Prostate gland (tissue), 2 donors: ENCODE results near the gene KCNE1. TPM values are rescaled to one million over a fixed set of nuclear protein-coding genes. Genes with fewer than 3 reads are reported as not detected.

Source experiments
- DNase-seq: peaks from one replicate; pipeline ENCODE4 v3.0.0-alpha.2; 2019; ENCODE audit warnings: low spot score
- H3K27ac ChIP-seq, 2 donors: fragments of 200-600 bp; sonication (generic); 2 replicates each; pipeline ENCODE4 v1.5.1; 2017 to 2019
- H3K27me3 ChIP-seq: fragments of 200-600 bp; sonication (generic); replicated peaks from 2 replicates; pipeline ENCODE4 v1.5.1; 2019; ENCODE audit not compliant: insufficient read depth
- H3K36me3 ChIP-seq, 2 donors: fragments of 200-600 bp; sonication (generic); 1 replicate in 1 of 2; 2 replicates in 1 of 2; pipeline versions ENCODE4 v1.5.1 to v1.8.1; 2017 to 2019
- H3K4me1 ChIP-seq: fragments of 200-600 bp; sonication (generic); replicated peaks from 2 replicates; pipeline ENCODE4 v1.5.1; 2019
- H3K4me3 ChIP-seq, 2 donors: fragments of 200-600 bp; sonication (generic); 2 replicates each; pipeline ENCODE4 v1.5.1; 2017 to 2019
- H3K9me3 ChIP-seq: fragments of 200-600 bp; sonication (generic); 2 replicates; pipeline ENCODE4 v1.5.1; 2017
- POLR2A ChIP-seq: fragments of 450-650 bp; IDR thresholded peaks from one replicate; pipeline ENCODE4 v1.6.1; 2016; ENCODE audit warnings: antibody characterized with exemption, mild to moderate bottlenecking
- POLR2AphosphoS5 ChIP-seq: sonication (generic); formaldehyde crosslinking; IDR thresholded peaks from one replicate; pipeline ENCODE4 v1.6.1; 2017; ENCODE audit warnings: antibody characterized with exemption
- WGBS: methylation state at CpG from one replicate; pipeline ENCODE4 v1.1.5; 2018; 5-methylcytosine and 5-hydroxymethylcytosine counted together
- intact Hi-C: fragments of 100-400 bp; cut with DNase I; formaldehyde crosslinking; loops from one replicate; pipeline ENCODE4 v1.14.2; 2022
- total RNA-seq, 2 donors: library from RNA; depleted of rRNA; stranded (reverse); fragments of >200 nt; gene quantifications; one replicate each; pipeline ENCODE4 v1.1.0, GENCODE V29; 2016
- TF ChIP-seq, protein P1 (sequence below), 4 experiments: fragments of 200-600 bp in 2 of 4; fragments of 450-650 bp in 2 of 4; sonication (generic) in 2 of 4; IDR thresholded peaks; 1 replicate in 3 of 4; 2 replicates in 1 of 4; pipeline ENCODE4 v1.5.1; 2016 to 2019; ENCODE audit warnings: antibody characterized with exemption in 4 of 4, mild to moderate bottlenecking in 2 of 4, moderate library complexity in 2 of 4

The KCNE1 gene
- 1 to 10 TPM in 1 of 2 donors, under 1 TPM in 1; 0.32 to 6.7 TPM for total RNA-seq

DNA sequence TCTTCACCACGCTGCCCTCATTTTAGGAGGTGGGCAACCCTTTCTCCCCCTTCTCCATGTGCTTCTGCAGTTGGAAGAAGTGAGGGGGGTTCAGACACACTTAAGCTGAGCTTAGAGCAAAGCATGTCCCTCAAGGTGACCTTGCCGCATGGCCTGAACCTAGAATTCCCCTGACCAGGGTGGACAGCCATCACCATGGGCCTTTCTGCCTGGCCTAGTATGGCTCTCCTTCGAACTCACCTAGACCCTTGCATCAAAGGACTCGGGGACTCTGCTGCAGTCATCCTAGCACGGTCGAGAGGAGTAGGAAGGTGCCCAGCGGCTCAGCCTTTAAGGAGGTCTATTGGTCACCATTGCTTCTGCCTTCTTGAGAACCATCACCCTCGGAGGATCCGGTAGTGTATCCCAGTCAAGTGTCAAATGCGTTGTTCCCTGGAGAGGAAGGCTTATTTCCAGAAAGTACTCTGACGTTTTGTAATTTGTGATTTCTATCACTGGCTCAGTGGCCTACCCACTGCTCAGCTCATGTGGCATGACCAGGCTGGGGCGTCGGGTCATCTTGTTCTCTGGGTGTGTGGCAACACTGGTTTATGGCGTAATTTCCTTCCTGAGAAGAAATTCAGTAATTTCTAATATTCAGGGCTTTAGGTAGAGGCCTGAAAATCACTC is at the start of gene KCNE1:
Gene KCNE1, minus strand, starts transcription at position 424 of the 669 bp plus-strand sequence. CDS start 62,576 bp downstream, outside the sequence.
- intact Hi-C loops: no loop called here
- no peak for DNase-seq
- H3K36me3 ChIP-seq: no peaks in the 10 kb centered on the region
- H3K4me1 ChIP-seq: no peaks in the 10 kb centered on the region
- no peak within 1 kb of the TSS for H3K27ac ChIP-seq
- H3K27me3 ChIP-seq: no peaks in the 10 kb centered on the region
- WGBS: 91% methylated on average over 14 of the region's 14 CpGs
- no peaks in the 10 kb centered on the region for H3K9me3 ChIP-seq
- TF ChIP-seq POLR2A: no peak
- no peak for TF ChIP-seq POLR2AphosphoS5
- TF ChIP-seq, protein P1, sequence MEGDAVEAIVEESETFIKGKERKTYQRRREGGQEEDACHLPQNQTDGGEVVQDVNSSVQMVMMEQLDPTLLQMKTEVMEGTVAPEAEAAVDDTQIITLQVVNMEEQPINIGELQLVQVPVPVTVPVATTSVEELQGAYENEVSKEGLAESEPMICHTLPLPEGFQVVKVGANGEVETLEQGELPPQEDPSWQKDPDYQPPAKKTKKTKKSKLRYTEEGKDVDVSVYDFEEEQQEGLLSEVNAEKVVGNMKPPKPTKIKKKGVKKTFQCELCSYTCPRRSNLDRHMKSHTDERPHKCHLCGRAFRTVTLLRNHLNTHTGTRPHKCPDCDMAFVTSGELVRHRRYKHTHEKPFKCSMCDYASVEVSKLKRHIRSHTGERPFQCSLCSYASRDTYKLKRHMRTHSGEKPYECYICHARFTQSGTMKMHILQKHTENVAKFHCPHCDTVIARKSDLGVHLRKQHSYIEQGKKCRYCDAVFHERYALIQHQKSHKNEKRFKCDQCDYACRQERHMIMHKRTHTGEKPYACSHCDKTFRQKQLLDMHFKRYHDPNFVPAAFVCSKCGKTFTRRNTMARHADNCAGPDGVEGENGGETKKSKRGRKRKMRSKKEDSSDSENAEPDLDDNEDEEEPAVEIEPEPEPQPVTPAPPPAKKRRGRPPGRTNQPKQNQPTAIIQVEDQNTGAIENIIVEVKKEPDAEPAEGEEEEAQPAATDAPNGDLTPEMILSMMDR (IDR thresholded peaks at IDR 0.05): no peak
- no peak within 1 kb of the TSS for H3K4me3 ChIP-seq

- intact Hi-C loops: no loop called here
- H3K4me1 ChIP-seq: no peaks in the 10 kb centered on the region
- WGBS: 89% methylated on average over 7 of the region's 7 CpGs
- no peak overlapping the region for H3K4me3 ChIP-seq
- TF ChIP-seq POLR2A (no peak), POLR2AphosphoS5 (no peak)
- TF ChIP-seq, protein P1 (IDR thresholded peaks at IDR 0.05): no peak
- no peaks in the 10 kb centered on the region for H3K27me3 ChIP-seq
- H3K9me3 ChIP-seq: no peaks in the 10 kb centered on the region
- no peak for DNase-seq
- H3K27ac ChIP-seq: no peak overlapping the region
- no peaks in the 10 kb centered on the region for H3K36me3 ChIP-seq
Observed at GRCh38 chr21:34561806-34562205, 49.8 kb upstream of the KCNE1 start.

DNA sequence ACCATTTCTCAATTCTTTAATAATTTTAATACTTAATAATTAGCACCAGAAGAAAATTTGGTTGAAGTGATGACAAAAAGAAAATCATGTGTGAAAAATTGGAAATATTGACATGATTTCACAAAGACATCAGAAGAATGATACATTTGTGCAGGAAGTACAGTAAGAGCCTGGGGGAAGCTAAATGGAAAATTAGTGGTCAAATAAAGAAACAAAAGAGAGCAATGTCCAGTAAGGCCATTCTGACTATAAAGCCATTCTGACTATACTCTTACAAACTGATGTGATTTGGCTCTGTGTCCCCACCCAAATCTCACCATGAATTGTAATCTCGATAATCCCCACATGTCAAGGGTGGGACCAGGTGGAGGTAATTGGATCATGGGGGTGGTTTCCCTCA is 48.6 kb upstream of the KCNE1 start:
- Histone ChIP-seq H3K9me3 (no peaks in the 10 kb centered on the region), H3K4me1 (no peaks in the 10 kb centered on the region), H3K4me3 (no peak overlapping the region), H3K36me3 (no peaks in the 10 kb centered on the region), H3K27ac (no peak overlapping the region), H3K27me3 (no peaks in the 10 kb centered on the region)
- DNase-seq: no peak
- no peak for TF ChIP-seq POLR2A
- TF ChIP-seq POLR2AphosphoS5: no peak
- TF ChIP-seq, protein P1 (IDR thresholded peaks at IDR 0.05): no peak
- intact Hi-C loops: no loop called here
- WGBS: 0% methylated on average over 1 of the region's 1 CpG

GRCh38 chr21:34560021-34560420 is 48.0 kb upstream of the KCNE1 start:
- no peaks in the 10 kb centered on the region for H3K27me3 ChIP-seq
- no peak for DNase-seq
- no peaks in the 10 kb centered on the region for H3K9me3 ChIP-seq
- TF ChIP-seq POLR2AphosphoS5 (no peak), POLR2A (no peak)
- TF ChIP-seq, protein P1 (IDR thresholded peaks at IDR 0.05): no peak
- intact Hi-C loops: no loop called here
- no peaks in the 10 kb centered on the region for H3K4me1 ChIP-seq
- no peaks in the 10 kb centered on the region for H3K36me3 ChIP-seq
- 78% methylated on average over 5 of the region's 5 CpGs for WGBS
- no peak overlapping the region for H3K27ac ChIP-seq
- H3K4me3 ChIP-seq: no peak overlapping the region

- Histone ChIP-seq H3K27ac (no peak overlapping the region), H3K4me1 (no peaks in the 10 kb centered on the region), H3K36me3 (no peaks in the 10 kb centered on the region), H3K27me3 (no peaks in the 10 kb centered on the region), H3K9me3 (no peaks in the 10 kb centered on the region), H3K4me3 (no peak overlapping the region)
- intact Hi-C loops: no loop called here
- 69% methylated on average over 6 of the region's 6 CpGs for WGBS
- no peak for TF ChIP-seq POLR2AphosphoS5
- no peak for TF ChIP-seq POLR2A
- TF ChIP-seq, protein P1 (IDR thresholded peaks at IDR 0.05): no peak
- no peak for DNase-seq
Observed at GRCh38 chr21:34559089-34559631, 47.1 kb upstream of the KCNE1 start.
